NK-92 (cell line): ENCODE data around the gene NOTCH3.

Experiments used
- DNase-seq: peaks from one replicate; lab custom pipeline; 2025; ENCODE audit not compliant: unreplicated experiment; lab: John Stamatoyannopoulos, UW

Gene NOTCH3

GRCh38 chr19:15236886-15237285, 36.1 kb upstream of the NOTCH3 start:
- DNase-seq, result no peak

- no peak for DNase-seq
Observed at GRCh38 chr19:15235781-15236180, 35.0 kb upstream of the NOTCH3 start.

- DNase-seq, result no peak
Observed at GRCh38 chr19:15234431-15235130, 33.8 kb upstream of the NOTCH3 start.

GRCh38 chr19:15231271-15231670, 30.5 kb upstream of the NOTCH3 start:
- DNase-seq, result no peak

- no peak for DNase-seq
Observed at GRCh38 chr19:15227261-15227660, 26.5 kb upstream of the NOTCH3 start.

- DNase-seq, result no peak
Observed at GRCh38 chr19:15225760-15226159, 25.0 kb upstream of the NOTCH3 start.

GRCh38 chr19:15223649-15224361, 23.0 kb upstream of the NOTCH3 start:
- DNase-seq, result no peak

- no peak for DNase-seq
Observed at GRCh38 chr19:15222738-15223648, 22.2 kb upstream of the NOTCH3 start.

- no peak for DNase-seq
Observed at GRCh38 chr19:15220833-15221232, 20.0 kb upstream of the NOTCH3 start.

GRCh38 chr19:15218501-15218900, 17.7 kb upstream of the NOTCH3 start:
- DNase-seq, result no peak

GRCh38 chr19:15216363-15216762, 15.6 kb upstream of the NOTCH3 start:
- no peak for DNase-seq

GRCh38 chr19:15213715-15214381, 13.1 kb upstream of the NOTCH3 start:
- no peak for DNase-seq

GRCh38 chr19:15212711-15213110, 11.9 kb upstream of the NOTCH3 start:
- DNase-seq, result no peak

- DNase-seq, result no peak
Observed at GRCh38 chr19:15210323-15210781, 9.6 kb upstream of the NOTCH3 start.

- no peak for DNase-seq
Observed at GRCh38 chr19:15201374-15202023, 704 bp upstream of the NOTCH3 start.

- DNase-seq, result no peak
Observed at GRCh38 chr19:15199661-15200552, 888 bp downstream of the NOTCH3 start.

- DNase-seq, result no peak
Observed at GRCh38 chr19:15198951-15199660, 1.7 kb downstream of the NOTCH3 start.

GRCh38 chr19:15197942-15198341, 2.9 kb downstream of the NOTCH3 start:
- no peak for DNase-seq
